CD4-positive, alpha-beta T cell (primary cell): Measurements from ENCODE around the gene USP35. TPM values are rescaled to one million over a fixed set of nuclear protein-coding genes. Genes with fewer than 3 reads are reported as not detected.
A peak's percentile ranks its signal among the peaks of the same experiment; 100 is the strongest.

ENCODE experiments used
- ATAC-seq: fragments of 200-7000 bp; cut with Tn5 transposase; one replicate; pipeline ENCODE4 v1.10.0; 2022; ENCODE audit warnings: mild to moderate bottlenecking; ENCODE audit not compliant: poor library complexity
- CTCF ChIA-PET: fragments of 350-600 bp; sonication (Branson Sonifier 250); formaldehyde crosslinking; loops from one replicate; lab custom pipeline; 2021; ENCODE audit warnings: antibody characterized with exemption, inconsistent platforms; lab: Charles Lee
- POLR2A ChIA-PET: fragments of 350-600 bp; sonication (Branson Sonifier 250); formaldehyde crosslinking; loops from one replicate; lab custom pipeline; 2021; ENCODE audit warnings: antibody characterized with exemption, inconsistent platforms; lab: Charles Lee
- DNase-seq, 14 experiments: peaks; one replicate each; pipeline ENCODE4 v3.0.0-alpha.2; 2013 to 2020; ENCODE audit warnings: mixed read lengths in 2 of 14
- H3K27ac ChIP-seq, 2 donors: one replicate each; pipeline versions ENCODE4 v1.5.1 to v1.7.0; 2013; ENCODE audit warnings: low read length in 2 of 2, low read depth in 1 of 2, mild to moderate bottlenecking in 1 of 2
- H3K27me3 ChIP-seq, 2 experiments: 1 replicate in 1 of 2; 2 replicates in 1 of 2; pipeline versions ENCODE4 v1.6.1 to v1.7.0; 2013; ENCODE audit warnings: low read length in 2 of 2, control low read depth in 1 of 2, mild to moderate bottlenecking in 1 of 2, moderate library complexity in 1 of 2; ENCODE audit not compliant: insufficient read depth in 2 of 2, control insufficient read depth in 1 of 2
- H3K36me3 ChIP-seq: one replicate; pipeline ENCODE4 v1.6.1; 2013; ENCODE audit warnings: low read length, control low read depth; ENCODE audit not compliant: insufficient read depth
- H3K4me1 ChIP-seq: one replicate; pipeline ENCODE4 v1.6.1; 2013; ENCODE audit warnings: low read length, control low read depth; ENCODE audit not compliant: insufficient read depth
- H3K4me3 ChIP-seq: one replicate; pipeline ENCODE4 v1.5.1; 2013; ENCODE audit warnings: mild to moderate bottlenecking, low read length, moderate library complexity
- H3K9me3 ChIP-seq, 2 experiments: 1 replicate in 1 of 2; 2 replicates in 1 of 2; pipeline versions ENCODE4 v1.6.1 to v1.7.0; 2013; ENCODE audit warnings: low read length in 2 of 2, mild to moderate bottlenecking in 2 of 2, control low read depth in 1 of 2, moderate library complexity in 1 of 2; ENCODE audit not compliant: control insufficient read depth in 1 of 2, insufficient read depth in 1 of 2
- H3K27ac Mint-ChIP-seq: one replicate; pipeline ENCODE4 v1.8.0; 2020; ENCODE audit warnings: mixed read lengths
- H3K27me3 Mint-ChIP-seq: one replicate; pipeline ENCODE4 v1.8.0; 2021; ENCODE audit warnings: mixed read lengths
- H3K36me3 Mint-ChIP-seq: one replicate; pipeline ENCODE4 v1.8.0; 2021; ENCODE audit warnings: low read depth, mixed read lengths
- H3K4me1 Mint-ChIP-seq: one replicate; pipeline ENCODE4 v1.8.0; 2021; ENCODE audit warnings: low read depth, mixed read lengths
- H3K4me3 Mint-ChIP-seq: one replicate; pipeline ENCODE4 v1.8.0; 2020; ENCODE audit warnings: mild to moderate bottlenecking, mixed read lengths
- H3K9me3 Mint-ChIP-seq: one replicate; pipeline ENCODE4 v1.8.0; 2020; ENCODE audit warnings: mixed read lengths
- intact Hi-C, 2 experiments: fragments of 100-400 bp; cut with DNase I in 1 of 2; cut with micrococcal nuclease in 1 of 2; formaldehyde crosslinking; loops; one replicate each; pipeline versions ENCODE4 v1.15.1 to v1.9.0; 2023 to 2025; cut with DNase I, micrococcal nuclease
- total RNA-seq, 174 experiments: library from RNA in 2 of 174; stranded (reverse) in 2 of 174; gene quantifications; one replicate each; pipeline ENCODE4 v1.2.3 and lab custom pipeline; 2021 to 2026
- TF ChIP-seq, protein P1 (sequence below): fragments of 200-600 bp; IDR thresholded peaks from one replicate; pipeline ENCODE4 v1.8.0; 2022; ENCODE audit warnings: antibody characterized with exemption, mild to moderate bottlenecking

USP35 gene
- total RNA-seq, 2 experiments from 2014 or later = 29.2 to 33.1 TPM

DNA sequence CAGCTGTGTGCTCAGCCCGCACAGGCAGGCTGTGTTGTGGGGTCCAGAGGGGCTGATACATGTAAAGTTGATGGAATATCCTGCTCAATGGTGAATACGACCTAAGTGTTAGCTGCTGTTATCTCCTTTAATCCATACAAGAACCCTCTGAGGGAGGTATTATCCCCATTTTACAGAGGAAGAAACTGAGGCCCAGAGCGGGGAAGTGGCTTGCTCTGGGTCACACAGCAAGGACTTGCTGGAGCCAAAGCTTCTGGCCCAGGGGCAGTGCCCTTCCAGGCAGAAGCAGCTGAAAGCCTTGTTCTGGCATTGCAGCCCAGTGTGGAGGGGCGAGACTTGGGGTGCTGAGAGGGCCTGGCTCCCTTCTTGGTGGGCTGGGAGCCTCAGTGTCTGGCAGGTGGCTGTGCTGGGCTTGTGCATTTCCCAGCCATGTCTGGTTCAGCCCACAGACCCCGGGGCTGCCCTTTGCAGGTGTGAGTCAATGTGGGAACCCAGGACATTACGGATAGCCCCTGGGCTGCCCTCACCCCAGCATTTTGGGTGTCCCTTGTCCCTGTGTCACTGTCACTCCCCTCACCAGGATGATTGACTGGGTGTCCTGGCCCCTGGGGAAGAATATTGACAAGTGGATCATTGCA lies 10.4 kb downstream of the USP35 start:
- H3K36me3 ChIP-seq = peaks cover 13% of the 10 kb centered on the region
- TF ChIP-seq, protein P1, sequence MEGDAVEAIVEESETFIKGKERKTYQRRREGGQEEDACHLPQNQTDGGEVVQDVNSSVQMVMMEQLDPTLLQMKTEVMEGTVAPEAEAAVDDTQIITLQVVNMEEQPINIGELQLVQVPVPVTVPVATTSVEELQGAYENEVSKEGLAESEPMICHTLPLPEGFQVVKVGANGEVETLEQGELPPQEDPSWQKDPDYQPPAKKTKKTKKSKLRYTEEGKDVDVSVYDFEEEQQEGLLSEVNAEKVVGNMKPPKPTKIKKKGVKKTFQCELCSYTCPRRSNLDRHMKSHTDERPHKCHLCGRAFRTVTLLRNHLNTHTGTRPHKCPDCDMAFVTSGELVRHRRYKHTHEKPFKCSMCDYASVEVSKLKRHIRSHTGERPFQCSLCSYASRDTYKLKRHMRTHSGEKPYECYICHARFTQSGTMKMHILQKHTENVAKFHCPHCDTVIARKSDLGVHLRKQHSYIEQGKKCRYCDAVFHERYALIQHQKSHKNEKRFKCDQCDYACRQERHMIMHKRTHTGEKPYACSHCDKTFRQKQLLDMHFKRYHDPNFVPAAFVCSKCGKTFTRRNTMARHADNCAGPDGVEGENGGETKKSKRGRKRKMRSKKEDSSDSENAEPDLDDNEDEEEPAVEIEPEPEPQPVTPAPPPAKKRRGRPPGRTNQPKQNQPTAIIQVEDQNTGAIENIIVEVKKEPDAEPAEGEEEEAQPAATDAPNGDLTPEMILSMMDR = no peak
- no peak overlapping the region for H3K27ac ChIP-seq
- no peaks in the 10 kb centered on the region for H3K9me3 ChIP-seq
- intact Hi-C loops = no loop called here
- H3K4me1 ChIP-seq = peaks cover 44% of the 10 kb centered on the region
- H3K27me3 ChIP-seq = no peaks in the 10 kb centered on the region
- Mint-ChIP-seq H3K9me3 (no peaks in the 10 kb centered on the region), H3K4me3 (no peak overlapping the region), H3K27me3 (no peaks in the 10 kb centered on the region), H3K4me1 (peaks cover 49% of the 10 kb centered on the region), H3K36me3 (peaks cover 32% of the 10 kb centered on the region), H3K27ac (peak overlapping the region; percentile 48)
- ChIA-PET CTCF (no interaction called here), POLR2A (no interaction called here)
- ATAC-seq (no peak), DNase-seq (no peak)
- no peak overlapping the region for H3K4me3 ChIP-seq

DNA sequence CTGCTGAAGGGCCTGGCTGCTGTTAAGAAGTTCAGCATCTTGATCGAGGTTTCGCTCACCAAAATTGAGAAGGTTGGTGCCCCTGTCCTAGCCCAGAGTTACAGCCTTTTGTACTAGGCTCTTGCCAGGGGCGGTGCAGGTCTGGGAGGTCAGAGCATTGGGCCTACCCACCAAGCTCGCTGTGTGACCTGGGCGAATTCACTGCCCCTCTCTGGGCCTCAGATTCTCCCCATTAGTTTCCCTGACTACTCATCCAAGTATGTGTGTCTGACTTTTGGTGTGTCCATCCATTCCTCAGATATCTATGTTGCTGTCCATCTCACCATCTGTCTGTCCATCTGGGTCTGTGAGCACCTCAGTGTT lies 10.9 kb downstream of the USP35 start:
- intact Hi-C loops = no loop called here
- POLR2A ChIA-PET = interaction anchor here (4.3 kb wide), 1 partner anchor 11 kb away, joined by 51 read pairs; the partner anchor contains the start of genes KCTD21 and USP35
- CTCF ChIA-PET = no interaction called here
- peaks cover 49% of the 10 kb centered on the region for H3K4me1 ChIP-seq
- no peaks in the 10 kb centered on the region for H3K9me3 Mint-ChIP-seq
- peaks cover 49% of the 10 kb centered on the region for H3K4me1 Mint-ChIP-seq
- peaks cover 13% of the 10 kb centered on the region for H3K36me3 ChIP-seq
- ATAC-seq = no peak
- H3K36me3 Mint-ChIP-seq = peaks cover 30% of the 10 kb centered on the region
- H3K4me3 Mint-ChIP-seq = no peak overlapping the region
- peak overlapping the region; percentile 69 for H3K27ac Mint-ChIP-seq
- no peak for DNase-seq
- TF ChIP-seq, protein P1 = no peak
- H3K9me3 ChIP-seq = no peaks in the 10 kb centered on the region
- H3K4me3 ChIP-seq = no peak overlapping the region
- no peak overlapping the region for H3K27ac ChIP-seq
- H3K27me3 Mint-ChIP-seq = no peaks in the 10 kb centered on the region
- no peaks in the 10 kb centered on the region for H3K27me3 ChIP-seq

DNA sequence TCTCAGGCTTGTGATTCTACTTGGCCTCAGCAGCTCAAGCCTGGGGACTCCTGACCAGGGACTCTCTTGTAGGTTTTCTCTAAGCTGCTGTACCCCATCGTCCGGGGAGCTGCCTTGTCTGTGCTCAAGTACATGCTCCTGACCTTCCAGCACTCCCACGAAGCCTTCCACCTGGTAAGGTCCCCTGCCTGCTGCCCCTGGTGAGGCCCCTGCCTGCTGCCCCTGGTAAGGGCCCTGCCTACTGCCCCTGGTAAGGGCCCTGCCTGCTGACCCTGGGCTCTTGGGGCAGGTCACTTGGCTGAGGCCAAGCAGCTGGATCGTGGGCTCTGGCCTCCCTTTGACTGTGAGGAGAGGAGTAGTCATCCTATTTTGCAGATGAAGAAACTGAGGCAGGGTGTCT lies 11.3 kb downstream of the USP35 start:
- DNase-seq (no peak), ATAC-seq (no peak)
- no peaks in the 10 kb centered on the region for H3K9me3 Mint-ChIP-seq
- Histone ChIP-seq H3K4me3 (no peak overlapping the region), H3K27ac (no peak overlapping the region), H3K9me3 (no peaks in the 10 kb centered on the region), H3K4me1 (peaks cover 53% of the 10 kb centered on the region), H3K27me3 (no peaks in the 10 kb centered on the region), H3K36me3 (peaks cover 13% of the 10 kb centered on the region)
- H3K36me3 Mint-ChIP-seq = peaks cover 26% of the 10 kb centered on the region
- H3K27me3 Mint-ChIP-seq = no peaks in the 10 kb centered on the region
- H3K27ac Mint-ChIP-seq = peak overlapping the region; percentile 69
- H3K4me1 Mint-ChIP-seq = peaks cover 49% of the 10 kb centered on the region
- H3K4me3 Mint-ChIP-seq = no peak overlapping the region
- ChIA-PET CTCF (interaction anchor here (1.7 kb wide), 1 partner anchor 10 kb away, joined by 5 read pairs; no protein-coding TSS in a partner anchor), POLR2A (interaction anchor here (4.3 kb wide), 1 partner anchor 12 kb away, joined by 51 read pairs; the partner anchor contains the start of genes KCTD21 and USP35)
- intact Hi-C loops = no loop called here
- TF ChIP-seq, protein P1 = no peak
